Measurements from ENCODE around the gene ZSCAN18.

- TF ChIP-seq EZH2phosphoT487 (IDR thresholded peaks at IDR 0.05; ENCODE audit: borderline replicate concordance) (no peak), ZBTB33 (IDR thresholded peaks at IDR 0.05; ENCODE audit: extremely low read depth, insufficient replicate concordance, low read length) (no peak), CTCF (IDR thresholded peaks at IDR 0.05 in 2 of 3, conservative IDR thresholded peaks at IDR 0.05 in 1 of 3; ENCODE audit: borderline replicate concordance in 1 of 3, insufficient read depth in 1 of 3, low read depth in 2 of 3, low read length in 2 of 3) (no peak), SRF (IDR thresholded peaks at IDR 0.05; ENCODE audit: low read depth) (no peak), POLR2A (IDR thresholded peaks at IDR 0.05; ENCODE audit: borderline replicate concordance, extremely low read depth, insufficient read depth, insufficient read length) (no peak), POLR2AphosphoS5 (IDR thresholded peaks at IDR 0.05; ENCODE audit: low read depth, low read length) (no peak), EZH2 (IDR thresholded peaks at IDR 0.05) (no peak), ATF3 (IDR thresholded peaks at IDR 0.05) (no peak), ELF1 (IDR thresholded peaks at IDR 0.05; ENCODE audit: borderline replicate concordance, low read depth) (no peak), EGR1 (IDR thresholded peaks at IDR 0.05; ENCODE audit: low read depth) (no peak), JUND (IDR thresholded peaks at IDR 0.05) (no peak), MAX (IDR thresholded peaks at IDR 0.05) (no peak), SP1 (IDR thresholded peaks at IDR 0.05; ENCODE audit: low read depth) (no peak), ZNF274 (IDR thresholded peaks at IDR 0.05; ENCODE audit: low read depth, low read length) (no peak)
Observed at GRCh38 chr19:58059003-58059670, 38.9 kb downstream of the ZSCAN18 start, which contains the start of gene ZNF135.

All from HCT116 (cell line).